Head of caudate nucleus (tissue), 42 donors: ENCODE measurements around the gene POP4.
A peak's percentile ranks its signal among the peaks of the same experiment; 100 is the strongest.

Experiments
- DNase-seq, 42 donors: peaks; one replicate each; pipeline versions ENCODE4 v3.0.0 to v3.0.0-alpha.2; 2020 to 2021; ENCODE audit warnings: mixed read lengths in 7 of 42
- intact Hi-C: fragments of 100-400 bp; cut with DNase I; formaldehyde crosslinking; loops from one replicate; pipeline ENCODE4 v1.15.0; 2022

POP4 gene

GRCh38 chr19:29603308-29603707, 2.8 kb upstream of the POP4 start:
- DNase-seq = no peak
- intact Hi-C loops = no loop called here

- intact Hi-C loops = loop anchor here (2.0 kb wide), 1 partner anchor 108 kb away; the partner anchor contains the start of gene C19orf12
These were observed 301 bp downstream of the POP4 start for GRCh38 chr19:29606420-29606747.

GRCh38 chr19:29609636-29610035, 3.6 kb downstream of the POP4 start:
- DNase-seq = no peak
- intact Hi-C loops = no loop called here

More at GRCh38 chr19:29606420-29606747, 301 bp downstream of the POP4 start:
- DNase-seq = peak in 2 of 42 donors; percentile 7 to 14

- intact Hi-C loops = no loop called here
These were observed 4.1 kb downstream of the POP4 start for GRCh38 chr19:29610213-29610573.

GRCh38 chr19:29610574-29611271, 4.6 kb downstream of the POP4 start:
- DNase-seq = peak; percentile 67 to 93 (median 85)
- intact Hi-C loops = no loop called here

More at GRCh38 chr19:29610213-29610573, 4.1 kb downstream of the POP4 start:
- no peak for DNase-seq

- DNase-seq = no peak
- intact Hi-C loops = no loop called here
These were observed 6.0 kb downstream of the POP4 start for GRCh38 chr19:29612121-29612520.

- no peak for DNase-seq
- intact Hi-C loops = no loop called here
These were observed 6.9 kb downstream of the POP4 start for GRCh38 chr19:29612801-29613595.

GRCh38 chr19:29614046-29614445, 8.0 kb downstream of the POP4 start:
- intact Hi-C loops = no loop called here
- DNase-seq = no peak

- no peak for DNase-seq
These were observed 8.7 kb downstream of the POP4 start for GRCh38 chr19:29614780-29615179.

GRCh38 chr19:29615891-29616425, 9.9 kb downstream of the POP4 start:
- intact Hi-C loops = no loop called here
- DNase-seq = no peak

More at GRCh38 chr19:29614780-29615179, 8.7 kb downstream of the POP4 start:
- intact Hi-C loops = no loop called here

- no peak for DNase-seq
- intact Hi-C loops = no loop called here
These were observed 10.5 kb downstream of the POP4 start for GRCh38 chr19:29616541-29616940.

GRCh38 chr19:29617366-29618266, 11.5 kb downstream of the POP4 start:
- intact Hi-C loops = no loop called here

GRCh38 chr19:29618434-29618833, 12.4 kb downstream of the POP4 start:
- intact Hi-C loops = no loop called here
- no peak for DNase-seq

More at GRCh38 chr19:29617366-29618266, 11.5 kb downstream of the POP4 start:
- DNase-seq = no peak

- DNase-seq = no peak
- intact Hi-C loops = no loop called here
These were observed 12.8 kb downstream of the POP4 start for GRCh38 chr19:29618871-29619270.

GRCh38 chr19:29620931-29621351, 14.9 kb downstream of the POP4 start:
- intact Hi-C loops = no loop called here
- no peak for DNase-seq

GRCh38 chr19:29622166-29623070, 16.3 kb downstream of the POP4 start:
- intact Hi-C loops = no loop called here
- no peak for DNase-seq

- no peak for DNase-seq
- intact Hi-C loops = no loop called here
These were observed 17.8 kb downstream of the POP4 start for GRCh38 chr19:29623726-29624488.
